ENCODE data around the gene CERS6.

DNA sequence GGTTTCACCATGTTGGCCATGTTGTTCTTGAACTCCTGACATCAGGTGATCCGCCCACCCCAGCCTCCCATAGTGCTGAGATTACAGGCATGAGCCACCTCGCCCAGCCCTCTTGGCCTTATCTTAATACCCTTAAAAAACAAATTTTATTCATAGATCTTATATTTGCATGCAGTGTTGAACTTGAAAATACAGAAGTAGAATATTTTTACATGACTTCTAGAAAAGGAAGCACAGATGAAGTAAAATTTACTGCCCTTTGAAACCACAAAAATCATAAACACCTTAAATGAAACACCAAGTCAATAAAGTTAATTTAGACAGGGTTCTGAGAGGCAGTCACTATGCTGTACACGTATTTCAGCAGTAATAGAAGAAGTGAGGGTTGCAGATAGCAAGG lies 145.7 kb downstream of the CERS6 start:
- TF ChIP-seq CTCF (conservative IDR thresholded peaks at IDR 0.05): no peak
- TF ChIP-seq ZFX (IDR thresholded peaks at IDR 0.05): no peak
